D341Med (cell line): ENCODE data around the gene DTL.

Source experiments
- DNase-seq: peaks from one replicate; pipeline ENCODE4 v3.0.0; 2012; ENCODE audit warnings: low spot score

Gene DTL

GRCh38 chr1:212097360-212097759, 61.8 kb downstream of the DTL start:
- no peak for DNase-seq

- DNase-seq: no peak
These were observed 62.8 kb downstream of the DTL start for GRCh38 chr1:212098310-212098709.

GRCh38 chr1:212098771-212099170, 63.2 kb downstream of the DTL start:
- DNase-seq: no peak

- no peak for DNase-seq
These were observed 65.7 kb downstream of the DTL start for GRCh38 chr1:212101251-212101650.

GRCh38 chr1:212101735-212102134, 66.2 kb downstream of the DTL start:
- DNase-seq: no peak

GRCh38 chr1:212104586-212105325, 69.2 kb downstream of the DTL start:
- no peak for DNase-seq

- DNase-seq: no peak
These were observed 70.8 kb downstream of the DTL start for GRCh38 chr1:212106286-212106792.

GRCh38 chr1:212107481-212107880, 71.9 kb downstream of the DTL start:
- DNase-seq: no peak

- no peak for DNase-seq
These were observed 72.6 kb downstream of the DTL start for GRCh38 chr1:212108187-212108586.

- no peak for DNase-seq
These were observed 73.4 kb downstream of the DTL start for GRCh38 chr1:212108981-212109380.

GRCh38 chr1:212109728-212110127, 74.2 kb downstream of the DTL start:
- DNase-seq: no peak

GRCh38 chr1:212110617-212111016, 75.1 kb downstream of the DTL start:
- DNase-seq: no peak

- DNase-seq: no peak
These were observed 76.0 kb downstream of the DTL start for GRCh38 chr1:212111536-212111935.

GRCh38 chr1:212113706-212114105, 78.2 kb downstream of the DTL start:
- no peak for DNase-seq

GRCh38 chr1:212118167-212118871, 82.8 kb downstream of the DTL start:
- no peak for DNase-seq

GRCh38 chr1:212118872-212119260, 83.3 kb downstream of the DTL start:
- DNase-seq: no peak

- no peak for DNase-seq
These were observed 83.9 kb downstream of the DTL start for GRCh38 chr1:212119397-212119837.

GRCh38 chr1:212119863-212120262, 84.3 kb downstream of the DTL start:
- no peak for DNase-seq

GRCh38 chr1:212121779-212122178, 86.2 kb downstream of the DTL start:
- no peak for DNase-seq

- no peak for DNase-seq
These were observed 89.4 kb downstream of the DTL start for GRCh38 chr1:212124690-212125582.

- no peak for DNase-seq
These were observed 90.1 kb downstream of the DTL start for GRCh38 chr1:212125654-212126053.

- DNase-seq: no peak
These were observed 91.7 kb downstream of the DTL start for GRCh38 chr1:212127221-212127620.
